Measurements from ENCODE around the gene PTPRK. TPM values are rescaled to one million over a fixed set of nuclear protein-coding genes. Genes with fewer than 3 reads are reported as not detected.

PTPRK gene
- polyA plus RNA-seq, 3 donors: 3.1 to 18.6 (median 11.3) TPM

- 61 to 63% (median 61%) methylated on average over 3 of the region's 3 CpGs for WGBS, 3 donors
- H3K27ac ChIP-seq (ENCODE audit: low read depth, low read length): no peak overlapping the region
Observed at GRCh38 chr6:128336436-128337095, 183.8 kb downstream of the PTPRK start.

GRCh38 chr6:128335963-128336362, 184.4 kb downstream of the PTPRK start:
- H3K27ac ChIP-seq (ENCODE audit: low read depth, low read length): no peak overlapping the region
- 85 to 89% (median 85%) methylated on average over 1 of the region's 1 CpG for WGBS, 3 donors

- H3K27ac ChIP-seq (ENCODE audit: low read depth, low read length): no peak overlapping the region
- WGBS, 3 donors: 60 to 72% (median 68%) methylated on average over 5 of the region's 5 CpGs
Observed at GRCh38 chr6:128333581-128334223, 186.7 kb downstream of the PTPRK start.

- no peak overlapping the region for H3K27ac ChIP-seq (ENCODE audit: low read depth, low read length)
- 89 to 97% (median 92%) methylated on average over 3 of the region's 3 CpGs for WGBS, 3 donors
Observed at GRCh38 chr6:128327890-128328289, 192.5 kb downstream of the PTPRK start.

GRCh38 chr6:128323011-128323410, 197.4 kb downstream of the PTPRK start:
- no peak overlapping the region for H3K27ac ChIP-seq (ENCODE audit: low read depth, low read length)
- WGBS, 3 donors: 91 to 100% (median 93%) methylated on average over 1 of the region's 1 CpG

- WGBS, 3 donors: 84 to 93% (median 91%) methylated on average over 1 of the region's 1 CpG
- no peak overlapping the region for H3K27ac ChIP-seq (ENCODE audit: low read depth, low read length)
Observed at GRCh38 chr6:128319946-128320345, 200.5 kb downstream of the PTPRK start.

GRCh38 chr6:128319157-128319556, 201.2 kb downstream of the PTPRK start:
- WGBS, 3 donors: 89 to 95% (median 91%) methylated on average over 3 of the region's 3 CpGs
- no peak overlapping the region for H3K27ac ChIP-seq (ENCODE audit: low read depth, low read length)

- 96 to 98% (median 96%) methylated on average over 8 of the region's 8 CpGs for WGBS, 3 donors
- H3K27ac ChIP-seq (ENCODE audit: low read depth, low read length): no peak overlapping the region
Observed at GRCh38 chr6:128316258-128316929, 204.0 kb downstream of the PTPRK start.

- H3K27ac ChIP-seq (ENCODE audit: low read depth, low read length): no peak overlapping the region
Observed at GRCh38 chr6:128314190-128314589, 206.2 kb downstream of the PTPRK start.

GRCh38 chr6:128311944-128312570, 208.3 kb downstream of the PTPRK start:
- WGBS, 3 donors: 67 to 89% (median 75%) methylated on average over 3 of the region's 3 CpGs
- H3K27ac ChIP-seq (ENCODE audit: low read depth, low read length): no peak overlapping the region

GRCh38 chr6:128310451-128310850, 209.9 kb downstream of the PTPRK start:
- WGBS, 3 donors: 49 to 87% (median 65%) methylated on average over 2 of the region's 2 CpGs
- no peak overlapping the region for H3K27ac ChIP-seq (ENCODE audit: low read depth, low read length)

- H3K27ac ChIP-seq (ENCODE audit: low read depth, low read length): no peak overlapping the region
Observed at GRCh38 chr6:128307671-128308070, 212.7 kb downstream of the PTPRK start.

- no peak overlapping the region for H3K27ac ChIP-seq (ENCODE audit: low read depth, low read length)
- 91 to 96% (median 95%) methylated on average over 2 of the region's 2 CpGs for WGBS, 3 donors
Observed at GRCh38 chr6:128305976-128306375, 214.4 kb downstream of the PTPRK start.

GRCh38 chr6:128305228-128305627, 215.2 kb downstream of the PTPRK start:
- 90 to 95% (median 93%) methylated on average over 1 of the region's 1 CpG for WGBS, 3 donors
- no peak overlapping the region for H3K27ac ChIP-seq (ENCODE audit: low read depth, low read length)

GRCh38 chr6:128303870-128304269, 216.5 kb downstream of the PTPRK start:
- H3K27ac ChIP-seq (ENCODE audit: low read depth, low read length): no peak overlapping the region
- 53 to 96% (median 61%) methylated on average over 2 of the region's 2 CpGs for WGBS, 3 donors

- WGBS, 3 donors: 87 to 92% (median 91%) methylated on average over 5 of the region's 5 CpGs
- H3K27ac ChIP-seq (ENCODE audit: low read depth, low read length): no peak overlapping the region
Observed at GRCh38 chr6:128302942-128303341, 217.5 kb downstream of the PTPRK start.

GRCh38 chr6:128295670-128296069, 224.7 kb downstream of the PTPRK start:
- 84 to 88% (median 86%) methylated on average over 2 of the region's 2 CpGs for WGBS, 3 donors
- no peak overlapping the region for H3K27ac ChIP-seq (ENCODE audit: low read depth, low read length)

GRCh38 chr6:128290221-128290620, 230.2 kb downstream of the PTPRK start:
- 90 to 91% (median 90%) methylated on average over 2 of the region's 2 CpGs for WGBS, 3 donors
- H3K27ac ChIP-seq (ENCODE audit: low read depth, low read length): no peak overlapping the region

- no peak overlapping the region for H3K27ac ChIP-seq (ENCODE audit: low read depth, low read length)
- 54 to 79% (median 66%) methylated on average over 1 of the region's 1 CpG for WGBS, 3 donors
Observed at GRCh38 chr6:128284128-128284527, 236.3 kb downstream of the PTPRK start.

All from adipose tissue (tissue), 3 donors.